GM20000 (cell line): Measurements from ENCODE around the gene ALG1.
"Not testable (repeated sequence)": the region's sequence is repeated elsewhere in the genome, so short reads cannot be mapped to it uniquely, and the experiment has no call there.

Experiments
- DNase-seq: peaks from one replicate; pipeline ENCODE4 v3.0.0; 2012; ENCODE audit warnings: low spot score
- TF ChIP-seq, protein P1 (sequence below): IDR thresholded peaks from 2 replicates; pipeline ENCODE4 v1.5.1; 2012; ENCODE audit warnings: mild to moderate bottlenecking, control low read depth; ENCODE audit errors: extremely low read depth, missing control alignments

The ALG1 gene

DNA sequence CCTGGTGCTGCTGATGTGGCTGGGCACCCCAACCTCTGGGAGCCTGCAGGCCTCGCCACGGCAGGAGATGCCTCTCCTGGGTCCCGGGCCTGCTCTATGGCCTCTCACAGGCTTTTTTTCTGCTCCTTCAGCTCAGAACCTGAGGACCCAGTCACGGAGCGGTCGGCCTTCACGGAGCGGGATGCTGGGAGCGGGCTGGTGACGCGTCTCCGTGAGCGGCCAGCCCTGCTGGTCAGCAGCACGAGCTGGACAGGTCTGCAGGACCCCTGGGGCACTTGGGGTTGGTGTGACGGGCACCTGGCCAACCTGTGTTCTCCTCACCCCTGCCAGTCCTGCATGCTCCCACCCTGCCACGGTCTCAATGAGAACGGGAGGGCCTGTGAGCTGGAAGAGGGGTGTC lies 7.0 kb downstream of the ALG1 start:
- TF ChIP-seq, protein P1, sequence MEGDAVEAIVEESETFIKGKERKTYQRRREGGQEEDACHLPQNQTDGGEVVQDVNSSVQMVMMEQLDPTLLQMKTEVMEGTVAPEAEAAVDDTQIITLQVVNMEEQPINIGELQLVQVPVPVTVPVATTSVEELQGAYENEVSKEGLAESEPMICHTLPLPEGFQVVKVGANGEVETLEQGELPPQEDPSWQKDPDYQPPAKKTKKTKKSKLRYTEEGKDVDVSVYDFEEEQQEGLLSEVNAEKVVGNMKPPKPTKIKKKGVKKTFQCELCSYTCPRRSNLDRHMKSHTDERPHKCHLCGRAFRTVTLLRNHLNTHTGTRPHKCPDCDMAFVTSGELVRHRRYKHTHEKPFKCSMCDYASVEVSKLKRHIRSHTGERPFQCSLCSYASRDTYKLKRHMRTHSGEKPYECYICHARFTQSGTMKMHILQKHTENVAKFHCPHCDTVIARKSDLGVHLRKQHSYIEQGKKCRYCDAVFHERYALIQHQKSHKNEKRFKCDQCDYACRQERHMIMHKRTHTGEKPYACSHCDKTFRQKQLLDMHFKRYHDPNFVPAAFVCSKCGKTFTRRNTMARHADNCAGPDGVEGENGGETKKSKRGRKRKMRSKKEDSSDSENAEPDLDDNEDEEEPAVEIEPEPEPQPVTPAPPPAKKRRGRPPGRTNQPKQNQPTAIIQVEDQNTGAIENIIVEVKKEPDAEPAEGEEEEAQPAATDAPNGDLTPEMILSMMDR: no peak
- no peak for DNase-seq

DNA sequence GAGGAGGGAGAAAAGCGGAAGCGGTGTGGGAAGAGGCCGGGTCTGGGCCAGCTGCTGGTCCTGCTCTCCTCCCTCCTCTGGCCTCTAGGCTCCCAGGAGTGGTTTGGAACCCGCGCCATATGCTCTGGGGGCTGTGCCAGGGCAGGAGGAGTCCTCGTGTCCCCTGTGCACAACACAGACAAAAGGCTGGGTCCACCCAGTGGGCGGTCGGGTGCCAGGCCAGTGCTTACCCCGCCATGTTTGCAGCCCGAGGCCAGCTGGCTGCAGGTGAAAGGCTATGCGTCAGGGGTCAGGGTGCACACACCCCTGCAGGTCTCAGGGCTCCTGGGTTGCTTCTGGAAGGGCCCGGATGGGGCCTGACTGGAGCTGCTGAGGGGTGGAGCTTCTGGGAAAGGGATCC lies 8.8 kb downstream of the ALG1 start:
- DNase-seq: not testable (repeated sequence)

DNA sequence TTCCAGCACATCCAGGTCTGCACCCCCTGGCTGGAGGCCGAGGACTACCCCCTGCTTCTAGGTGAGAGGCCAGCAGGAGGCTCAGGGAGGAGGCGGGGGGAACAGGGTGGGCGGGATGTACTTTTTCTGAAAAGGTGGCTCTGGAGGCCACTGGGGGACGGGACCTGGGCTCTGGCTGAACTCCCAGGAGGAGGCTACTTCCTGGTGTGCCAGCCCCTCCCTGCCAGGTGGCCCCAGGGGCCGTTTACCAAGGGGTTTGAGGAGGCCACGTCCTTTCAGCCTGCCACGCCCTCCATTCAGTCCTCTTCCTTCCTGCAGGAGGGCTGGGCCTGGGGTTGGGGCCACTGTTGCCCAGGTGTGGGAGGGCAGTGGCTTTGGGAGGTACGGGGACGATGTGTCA lies 9.4 kb downstream of the ALG1 start:
- not testable (repeated sequence) for DNase-seq

DNA sequence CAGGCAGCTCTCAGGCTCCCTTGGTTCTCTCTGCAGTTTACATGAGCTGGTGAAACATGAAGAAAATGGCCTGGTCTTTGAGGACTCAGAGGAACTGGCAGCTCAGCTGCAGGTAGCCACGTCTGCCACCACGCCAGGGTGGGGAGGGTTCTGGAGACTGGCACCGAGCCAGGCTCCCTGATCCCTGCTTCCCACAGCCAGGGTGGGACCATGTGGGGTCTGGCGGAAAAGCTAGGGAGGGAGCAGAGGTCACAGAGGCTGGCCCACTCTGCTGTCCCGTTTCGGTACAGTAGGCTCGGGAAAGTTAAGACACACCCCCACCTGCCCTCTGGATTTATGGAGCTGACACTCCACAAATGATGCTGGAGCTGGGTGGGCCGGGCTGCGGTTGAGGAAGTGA lies 12.0 kb downstream of the ALG1 start:
- DNase-seq: not testable (repeated sequence)

DNA sequence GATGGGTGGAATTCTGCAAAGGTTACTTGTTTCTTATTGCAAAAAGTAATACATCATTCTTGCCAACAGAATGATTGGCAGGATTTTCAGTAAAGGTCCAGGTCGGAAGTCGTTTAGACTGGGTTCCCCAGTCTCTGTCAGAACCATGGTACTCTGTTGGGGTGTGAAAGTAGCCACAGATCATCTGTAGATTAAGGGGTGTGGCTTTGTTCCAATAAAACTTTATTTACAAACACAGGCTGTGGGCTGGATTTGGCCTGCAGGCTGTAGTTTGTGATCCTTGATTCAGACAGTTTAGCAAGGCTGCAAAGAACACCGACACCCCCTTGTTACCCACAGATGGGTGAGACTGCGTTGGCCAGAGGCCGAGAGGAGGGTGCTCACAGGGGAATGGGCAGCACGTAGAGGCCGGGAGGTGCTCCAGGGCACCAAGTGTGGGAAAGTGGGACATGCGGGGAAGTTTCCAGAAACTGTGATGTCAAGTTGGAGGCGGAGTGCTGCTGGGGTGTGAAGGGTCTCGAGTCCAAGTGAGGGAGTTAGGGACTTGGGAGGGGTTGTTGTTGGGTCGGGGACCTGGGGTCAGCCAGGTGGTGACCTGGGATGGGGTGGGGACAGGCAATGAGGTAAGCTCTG lies 12.6 kb downstream of the ALG1 start:
- DNase-seq: not testable (repeated sequence)

DNA sequence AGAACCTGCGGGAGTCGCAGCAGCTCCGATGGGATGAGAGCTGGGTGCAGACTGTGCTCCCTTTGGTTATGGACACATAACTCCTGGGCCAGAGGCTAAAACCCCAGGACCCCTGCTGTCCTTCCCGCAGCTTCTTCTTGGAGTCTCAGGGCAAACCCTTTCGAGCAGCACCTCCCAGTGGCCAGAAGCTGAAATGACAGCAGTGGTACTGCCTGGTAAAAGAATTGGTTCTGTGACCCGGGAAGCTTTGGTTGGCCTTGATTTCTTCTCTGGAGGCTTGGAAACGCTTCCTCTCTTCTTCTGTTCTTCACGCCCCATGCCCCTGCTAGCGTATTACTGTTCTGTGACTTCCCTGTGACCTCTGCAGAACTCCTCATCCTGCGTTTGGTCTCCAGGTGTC lies 13.2 kb downstream of the ALG1 start:
- peak; percentile 65 for DNase-seq
- TF ChIP-seq, protein P1: peak; percentile 67

DNA sequence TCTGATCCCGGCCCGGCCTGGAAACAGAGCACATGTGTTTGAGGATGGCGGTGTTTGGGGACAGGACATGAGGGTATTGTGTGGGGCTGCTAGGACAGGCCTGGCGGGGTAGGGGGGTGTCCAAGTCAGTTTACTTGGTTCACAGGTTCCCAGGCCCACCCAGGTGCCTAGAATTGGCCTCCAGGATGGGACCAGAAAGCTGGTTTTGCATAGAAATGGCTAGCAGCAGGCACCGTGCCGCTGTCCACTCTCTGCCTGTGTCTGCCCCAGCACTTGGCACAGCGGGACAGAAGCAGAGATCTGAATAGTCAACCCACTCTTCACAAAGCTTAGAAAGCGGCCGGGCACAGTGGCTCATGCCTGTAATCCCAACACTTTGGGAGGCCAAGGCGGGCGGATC lies 14.1 kb downstream of the ALG1 start:
- not testable (repeated sequence) for DNase-seq

DNA sequence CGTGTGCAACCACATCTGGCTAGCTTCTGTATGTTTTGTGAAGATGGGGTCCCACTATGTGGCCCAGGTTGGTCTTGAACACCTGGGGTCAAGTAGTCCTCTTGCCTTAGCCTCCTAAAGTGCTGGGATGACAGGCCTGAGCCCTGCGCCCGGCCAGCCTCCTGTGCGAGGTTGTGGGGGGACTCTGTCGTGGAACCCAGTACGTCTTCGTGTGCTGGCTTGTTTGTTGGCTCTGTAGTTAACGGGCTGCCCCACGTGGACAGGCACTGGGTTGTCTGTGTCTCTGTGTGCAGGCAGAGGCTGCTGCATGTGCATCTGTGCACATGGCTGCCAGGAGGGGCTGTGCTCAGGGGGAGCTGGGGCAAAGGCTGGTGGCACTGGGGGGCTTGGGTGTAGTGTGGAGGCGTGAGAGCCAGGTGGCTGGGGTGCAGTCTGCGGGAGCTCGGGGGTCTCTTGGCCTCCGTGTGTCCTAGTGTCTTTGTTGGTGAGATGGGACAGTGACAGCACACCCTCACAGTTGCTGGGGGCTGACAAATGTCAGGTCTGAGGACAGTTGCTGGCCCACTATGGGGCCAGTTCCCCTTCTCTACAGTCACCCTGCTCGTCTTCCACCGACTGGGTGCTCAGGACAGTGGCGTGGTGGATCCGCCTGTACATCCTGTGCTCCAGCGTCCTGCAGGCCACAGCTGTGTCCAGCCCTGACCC lies 16.6 kb downstream of the ALG1 start:
- not testable (repeated sequence) for DNase-seq

DNA sequence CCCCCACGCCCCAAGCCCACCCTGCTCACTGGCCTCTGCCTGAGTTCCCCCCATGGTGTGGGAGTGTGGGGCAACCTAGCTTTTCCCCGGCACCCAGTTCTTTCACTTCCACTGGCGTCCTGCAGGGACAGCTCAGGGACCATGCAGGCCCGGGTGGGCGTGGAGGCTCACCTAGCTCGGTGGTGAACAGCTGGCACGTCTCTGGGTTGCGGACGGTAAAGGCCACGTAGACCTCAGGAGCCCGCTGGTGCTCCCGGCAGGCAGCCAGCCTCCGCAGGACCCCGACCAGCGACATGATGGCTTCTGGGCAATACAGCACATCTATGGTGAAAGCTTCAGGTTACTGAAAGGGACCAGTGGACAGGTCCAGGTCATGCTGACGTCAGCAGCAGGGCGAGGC lies 17.3 kb downstream of the ALG1 start:
- not testable (repeated sequence) for DNase-seq

DNA sequence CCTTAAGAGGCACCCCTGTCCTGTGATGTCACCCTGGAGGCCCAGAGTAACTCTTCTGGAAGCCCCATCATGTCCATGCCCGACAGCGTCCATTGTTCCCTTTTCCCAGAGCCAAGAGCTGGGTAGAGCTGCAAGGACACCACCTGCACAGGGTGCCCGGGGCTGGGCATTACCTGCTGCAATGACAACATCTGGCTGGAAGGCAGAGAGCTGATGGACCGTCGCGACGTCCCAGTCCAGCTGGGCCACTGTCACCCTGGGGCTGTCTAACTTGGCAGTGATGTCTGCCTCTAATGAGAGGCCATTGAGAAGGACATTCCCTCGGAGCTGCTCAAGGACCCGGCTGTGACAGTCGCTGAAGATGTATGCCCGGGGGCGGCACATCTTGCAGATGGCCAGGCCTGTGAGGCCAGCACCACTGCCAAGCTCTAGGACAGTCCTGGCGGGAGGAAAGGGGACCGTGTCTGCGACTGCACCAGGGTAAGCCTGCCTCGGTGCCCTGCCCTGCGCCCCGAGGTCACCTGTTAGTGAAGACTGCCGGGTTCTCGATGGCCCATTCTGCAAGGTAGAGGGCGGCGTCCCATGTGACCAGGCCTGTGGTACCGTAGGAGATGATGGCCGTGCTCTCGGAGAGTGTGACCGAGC lies 18.4 kb downstream of the ALG1 start:
- DNase-seq: not testable (repeated sequence)

DNA sequence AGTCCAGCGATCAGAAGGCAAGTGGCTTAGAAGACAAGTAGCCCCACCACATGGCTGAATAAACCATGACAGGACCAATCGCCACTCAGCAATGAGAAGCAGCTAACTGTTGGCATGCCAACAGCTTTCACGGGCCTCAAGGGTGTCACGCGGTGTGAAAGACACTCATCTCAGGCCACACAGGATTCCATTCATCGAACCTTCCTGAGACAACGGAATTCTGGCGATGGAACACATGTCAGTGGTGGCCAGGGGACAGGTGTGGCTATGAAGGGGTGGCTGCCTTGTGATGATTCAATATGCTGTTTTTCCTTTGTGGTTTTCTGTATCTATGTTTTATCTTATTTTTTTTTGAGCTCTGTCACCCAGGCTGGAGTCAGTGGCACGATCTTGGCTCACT lies 18.9 kb downstream of the ALG1 start:
- not testable (repeated sequence) for DNase-seq

DNA sequence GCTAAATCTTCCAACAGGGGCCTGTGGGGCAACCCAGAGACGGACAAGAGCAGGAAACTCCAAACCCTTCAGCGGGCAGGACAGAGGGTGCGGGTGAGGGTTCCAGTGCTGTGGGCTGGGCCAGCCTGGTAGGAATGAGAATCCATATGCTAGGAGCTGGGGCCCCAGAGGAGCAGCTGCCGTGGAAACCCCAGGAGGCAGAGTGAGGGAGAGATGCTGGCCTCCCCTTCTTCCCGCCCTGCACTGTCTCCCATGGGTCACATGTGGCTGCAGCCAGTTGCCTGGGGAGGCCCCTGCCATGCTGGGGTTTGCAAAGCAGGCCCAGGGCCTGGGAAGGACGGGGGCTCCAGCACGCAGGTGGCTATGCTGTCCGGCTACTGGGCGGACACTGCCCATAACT lies 21.4 kb downstream of the ALG1 start:
- DNase-seq: not testable (repeated sequence)

DNA sequence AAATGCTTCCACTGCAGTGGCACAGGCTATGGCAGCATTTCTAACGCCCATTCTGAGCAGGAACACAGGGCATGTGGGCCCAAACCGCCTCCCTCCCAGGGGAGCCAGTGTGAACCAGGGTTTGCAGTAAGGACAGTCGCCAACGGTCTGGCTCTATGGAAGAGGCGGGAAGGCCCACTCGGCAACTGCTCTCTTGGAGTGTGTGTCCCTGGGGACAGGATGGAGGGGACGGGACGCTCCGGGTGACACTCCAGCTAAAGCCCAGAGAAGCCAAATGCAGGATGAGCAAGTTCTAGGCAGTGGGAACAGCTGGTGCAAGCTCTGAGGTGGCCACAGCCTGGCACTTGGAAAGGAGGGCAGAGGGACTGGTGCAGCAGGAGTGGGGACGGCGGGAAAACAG lies 22.1 kb downstream of the ALG1 start:
- not testable (repeated sequence) for DNase-seq

DNA sequence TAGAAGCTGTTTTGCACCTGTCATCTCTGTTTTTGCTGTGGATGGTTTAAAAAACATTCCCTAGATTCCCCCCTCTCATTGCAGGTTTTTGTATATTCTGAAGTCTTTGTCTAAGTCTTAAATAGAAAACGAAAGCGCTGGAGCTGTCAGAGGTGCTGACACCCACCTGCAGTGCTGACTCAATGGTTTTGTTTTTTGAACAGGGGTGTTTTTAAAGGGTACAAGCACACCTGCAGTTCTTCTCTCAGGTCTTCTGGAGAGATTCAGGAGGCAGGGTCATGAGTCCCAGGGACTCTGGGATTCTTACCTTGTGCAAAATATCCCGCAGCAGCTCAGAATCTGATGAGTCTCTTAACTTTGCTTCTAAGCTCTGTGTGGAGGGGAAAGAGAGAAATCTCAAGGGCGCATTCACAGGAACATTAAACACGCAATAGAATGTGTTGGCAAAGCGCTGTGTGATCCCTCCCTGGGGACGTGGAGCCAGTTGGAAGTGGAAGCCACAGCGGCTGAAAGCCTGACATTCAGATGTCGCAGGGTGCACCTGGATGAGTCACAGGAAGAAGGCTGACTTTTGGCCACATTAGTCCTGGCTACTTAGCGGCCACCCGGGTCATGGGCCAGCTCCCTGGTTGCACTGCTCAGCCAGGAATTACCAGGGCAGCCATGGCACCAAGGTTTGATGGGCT lies 23.6 kb downstream of the ALG1 start:
- DNase-seq: not testable (repeated sequence)

DNA sequence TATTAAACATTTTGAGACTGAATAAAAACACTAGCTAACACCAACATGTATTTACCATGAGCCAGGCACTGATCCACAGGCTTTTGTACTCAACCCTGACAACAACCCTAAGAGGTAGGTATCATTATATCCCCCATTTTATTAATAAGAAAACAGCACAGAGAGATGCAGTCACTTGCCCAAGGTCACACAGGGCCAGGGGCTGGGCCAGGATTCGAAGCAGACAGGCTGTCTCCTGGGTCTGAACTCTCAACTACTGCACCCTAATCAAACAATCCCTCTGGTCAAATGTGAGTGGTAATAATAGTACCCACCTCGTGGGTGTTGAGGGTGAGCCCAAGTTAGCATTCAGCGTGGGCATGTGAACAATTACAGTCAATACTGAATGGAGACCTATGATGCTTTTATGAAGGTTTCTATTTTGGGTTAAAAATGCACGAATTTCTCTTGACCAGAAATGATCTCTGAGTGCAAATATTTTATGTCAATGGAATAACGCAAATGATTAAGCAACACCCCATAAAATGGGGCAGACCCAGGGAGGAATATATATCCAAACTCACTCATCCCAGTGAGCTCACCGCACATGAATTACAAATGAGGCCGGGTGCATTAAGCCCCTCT lies 24.9 kb downstream of the ALG1 start:
- not testable (repeated sequence) for DNase-seq

DNA sequence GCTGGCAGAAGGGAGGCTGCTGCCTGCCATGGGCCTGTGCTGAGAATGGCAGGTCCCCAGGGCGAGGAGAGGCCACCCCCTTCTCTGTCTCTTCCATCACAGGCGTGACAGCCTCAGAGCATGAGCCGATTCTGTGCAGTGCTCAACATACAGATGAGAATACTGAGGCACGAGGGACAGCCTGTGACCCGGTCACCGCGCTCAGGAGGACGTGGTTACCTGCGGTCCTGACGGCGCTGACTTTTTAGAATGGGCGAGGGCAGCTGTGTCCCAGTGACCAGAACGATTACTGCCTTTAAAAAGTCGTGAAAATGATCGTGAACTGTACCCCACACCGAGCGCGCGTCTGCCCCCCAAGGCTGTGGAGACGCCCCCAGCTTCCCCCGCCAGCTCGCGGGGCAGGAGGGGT lies 25.4 kb downstream of the ALG1 start:
- not testable (repeated sequence) for DNase-seq

DNA sequence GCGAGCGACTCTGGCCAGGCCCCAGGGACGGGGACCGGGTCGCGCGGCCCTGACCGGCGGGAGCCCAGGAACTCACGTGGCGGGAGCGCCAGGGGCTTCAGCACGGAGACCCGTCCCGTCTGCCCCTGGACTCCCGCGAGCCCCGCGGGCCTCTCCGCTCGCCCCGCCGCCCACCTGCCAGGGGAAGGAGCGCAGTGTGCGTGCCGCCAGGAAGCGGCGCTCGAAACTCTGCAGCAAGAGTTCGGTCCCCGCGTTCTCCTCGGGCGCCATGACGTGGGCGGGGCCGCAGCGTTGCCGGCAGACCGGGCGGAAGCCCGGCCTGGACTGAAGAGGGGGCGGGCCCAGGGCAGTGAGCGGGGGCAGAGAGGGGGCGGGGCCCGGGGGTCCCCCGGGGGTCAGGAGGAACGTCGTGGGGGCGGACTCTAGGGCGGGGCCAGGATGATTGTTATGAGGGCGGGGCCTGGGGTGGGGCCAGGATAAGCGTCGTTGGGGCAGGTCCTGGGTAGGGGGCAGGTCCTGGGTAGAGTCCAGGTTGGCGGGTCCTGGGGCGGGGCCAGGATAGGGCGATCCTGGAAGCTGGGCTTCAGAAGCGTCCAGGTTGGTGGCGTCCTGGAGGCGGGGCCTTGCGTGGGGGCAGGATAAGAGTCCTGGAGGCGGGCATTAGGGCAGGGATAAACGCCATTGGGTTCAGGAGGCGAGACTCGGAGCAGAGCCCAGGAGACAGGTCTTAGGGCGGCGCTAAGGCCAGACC lies 26.0 kb downstream of the ALG1 start, which contains the start of gene EEF2KMT:
Gene EEF2KMT (minus strand): TSS at position 326 of the 751 bp plus-strand sequence. CDS start 56 bp downstream, at position 270.
- peak; percentile 95 for DNase-seq
